ENCODE results near the gene RIMS1. TPM values are rescaled to one million over a fixed set of nuclear protein-coding genes. Genes with fewer than 3 reads are reported as not detected.

RIMS1 gene
- total RNA-seq, 1 experiment from 2014 or later: 1.6 TPM

GRCh38 chr6:72386324-72386723 lies 500.0 kb downstream of the RIMS1 start:
- Histone ChIP-seq H3K36me3 (replicated peaks; ENCODE audit: control insufficient read depth, insufficient read depth, low read length) (no peaks in the 10 kb centered on the region), H3K4me3 (ENCODE audit: insufficient read depth, low read depth, low read length) (no peak overlapping the region), H3K27me3 (ENCODE audit: control insufficient read depth, insufficient read depth, low read length) (no peaks in the 10 kb centered on the region)
- no peak for DNase-seq

GRCh38 chr6:72389698-72390097 lies 503.3 kb downstream of the RIMS1 start:
- no peaks in the 10 kb centered on the region for H3K36me3 ChIP-seq (replicated peaks; ENCODE audit: control insufficient read depth, insufficient read depth, low read length)
- no peak for DNase-seq
- no peak overlapping the region for H3K4me3 ChIP-seq (ENCODE audit: insufficient read depth, low read depth, low read length)
- H3K27me3 ChIP-seq (ENCODE audit: control insufficient read depth, insufficient read depth, low read length): no peaks in the 10 kb centered on the region

GRCh38 chr6:72390548-72390947 lies 504.2 kb downstream of the RIMS1 start:
- H3K27me3 ChIP-seq (ENCODE audit: control insufficient read depth, insufficient read depth, low read length): no peaks in the 10 kb centered on the region
- no peak overlapping the region for H3K4me3 ChIP-seq (ENCODE audit: insufficient read depth, low read depth, low read length)
- DNase-seq: no peak
- no peaks in the 10 kb centered on the region for H3K36me3 ChIP-seq (replicated peaks; ENCODE audit: control insufficient read depth, insufficient read depth, low read length)

DNA sequence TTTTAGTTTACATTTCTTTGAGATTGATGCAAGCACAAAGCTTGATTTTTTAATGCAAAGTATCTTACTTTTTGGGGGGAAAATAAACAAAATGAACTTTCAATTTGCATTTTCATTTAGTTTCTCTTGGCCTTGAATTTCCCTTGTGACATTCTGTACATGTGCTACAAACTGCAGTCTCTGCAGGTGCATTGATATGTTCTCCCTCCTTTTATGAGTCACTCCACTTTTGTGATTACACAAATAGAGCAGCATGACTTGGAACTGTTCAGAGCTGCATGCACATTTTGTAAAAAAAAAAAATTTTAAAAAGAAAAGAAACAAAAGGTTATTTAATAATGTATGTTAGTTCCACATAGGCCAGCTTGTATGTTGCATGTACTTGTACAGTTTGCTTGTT lies 515.5 kb downstream of the RIMS1 start:
- no peak for DNase-seq
- no peak overlapping the region for H3K4me3 ChIP-seq (ENCODE audit: insufficient read depth, low read depth, low read length)
- H3K36me3 ChIP-seq (replicated peaks; ENCODE audit: control insufficient read depth, insufficient read depth, low read length): no peaks in the 10 kb centered on the region
- H3K27me3 ChIP-seq (ENCODE audit: control insufficient read depth, insufficient read depth, low read length): no peaks in the 10 kb centered on the region

DNA sequence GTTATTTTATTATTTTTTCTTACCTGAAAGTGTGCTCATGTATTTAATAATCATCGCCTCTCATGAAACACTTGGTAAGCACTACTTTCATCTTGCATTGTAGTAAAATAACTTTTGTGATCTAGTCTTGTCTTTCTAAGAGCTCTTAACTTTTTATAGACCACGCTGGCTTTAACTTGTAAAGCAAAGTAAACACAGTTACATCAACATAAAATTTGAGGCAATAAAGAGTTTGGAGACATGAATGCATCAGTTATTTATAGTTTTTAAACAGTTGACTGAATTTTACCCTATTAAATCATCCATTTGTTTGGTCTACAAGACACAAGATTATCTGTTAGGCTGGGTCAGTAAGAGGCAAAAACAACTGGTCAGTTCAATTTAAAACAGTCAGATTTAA lies 517.1 kb downstream of the RIMS1 start:
- Histone ChIP-seq H3K4me3 (ENCODE audit: insufficient read depth, low read depth, low read length) (no peak overlapping the region), H3K36me3 (replicated peaks; ENCODE audit: control insufficient read depth, insufficient read depth, low read length) (no peaks in the 10 kb centered on the region), H3K27me3 (ENCODE audit: control insufficient read depth, insufficient read depth, low read length) (no peaks in the 10 kb centered on the region)
- no peak for DNase-seq

- H3K4me3 ChIP-seq (ENCODE audit: insufficient read depth, low read depth, low read length): no peak overlapping the region
- no peak for DNase-seq
- H3K36me3 ChIP-seq (replicated peaks; ENCODE audit: control insufficient read depth, insufficient read depth, low read length): no peaks in the 10 kb centered on the region
- no peaks in the 10 kb centered on the region for H3K27me3 ChIP-seq (ENCODE audit: control insufficient read depth, insufficient read depth, low read length)
Observed at GRCh38 chr6:72406517-72406916, 520.2 kb downstream of the RIMS1 start.

- no peaks in the 10 kb centered on the region for H3K36me3 ChIP-seq (replicated peaks; ENCODE audit: control insufficient read depth, insufficient read depth, low read length)
- no peak overlapping the region for H3K4me3 ChIP-seq (ENCODE audit: insufficient read depth, low read depth, low read length)
- no peaks in the 10 kb centered on the region for H3K27me3 ChIP-seq (ENCODE audit: control insufficient read depth, insufficient read depth, low read length)
- DNase-seq: no peak
Observed at GRCh38 chr6:72410769-72411168, 524.4 kb downstream of the RIMS1 start.

GRCh38 chr6:72411872-72412708 lies 525.7 kb downstream of the RIMS1 start:
- Histone ChIP-seq H3K36me3 (replicated peaks; ENCODE audit: control insufficient read depth, insufficient read depth, low read length) (no peaks in the 10 kb centered on the region), H3K4me3 (ENCODE audit: insufficient read depth, low read depth, low read length) (no peak overlapping the region), H3K27me3 (ENCODE audit: control insufficient read depth, insufficient read depth, low read length) (no peaks in the 10 kb centered on the region)
- DNase-seq: peak; percentile 60

GRCh38 chr6:72412709-72413044 lies 526.3 kb downstream of the RIMS1 start:
- H3K4me3 ChIP-seq (ENCODE audit: insufficient read depth, low read depth, low read length): no peak overlapping the region
- H3K36me3 ChIP-seq (replicated peaks; ENCODE audit: control insufficient read depth, insufficient read depth, low read length): no peaks in the 10 kb centered on the region
- no peaks in the 10 kb centered on the region for H3K27me3 ChIP-seq (ENCODE audit: control insufficient read depth, insufficient read depth, low read length)
- DNase-seq: no peak

DNA sequence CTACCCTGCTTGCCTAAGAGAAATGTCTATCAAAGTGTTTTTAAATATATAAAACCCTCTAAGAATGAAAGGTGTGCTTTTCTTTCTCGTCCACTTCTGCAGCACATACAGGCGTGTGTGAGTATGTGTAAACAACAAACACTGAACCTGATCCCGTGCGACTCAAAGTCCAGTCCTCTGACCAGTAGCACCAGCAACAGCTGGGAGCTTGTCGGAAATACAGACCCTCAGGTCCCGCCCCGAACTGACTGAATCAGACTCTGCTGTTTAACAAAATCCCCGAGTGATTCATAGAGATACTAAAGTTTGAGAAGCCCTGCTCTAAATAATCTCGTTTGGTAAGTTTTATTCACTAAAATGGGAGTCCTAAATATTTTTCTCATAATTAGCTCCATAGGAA lies 527.5 kb downstream of the RIMS1 start:
- no peak for DNase-seq
- Histone ChIP-seq H3K27me3 (ENCODE audit: control insufficient read depth, insufficient read depth, low read length) (no peaks in the 10 kb centered on the region), H3K36me3 (replicated peaks; ENCODE audit: control insufficient read depth, insufficient read depth, low read length) (no peaks in the 10 kb centered on the region), H3K4me3 (ENCODE audit: insufficient read depth, low read depth, low read length) (no peak overlapping the region)

DNA sequence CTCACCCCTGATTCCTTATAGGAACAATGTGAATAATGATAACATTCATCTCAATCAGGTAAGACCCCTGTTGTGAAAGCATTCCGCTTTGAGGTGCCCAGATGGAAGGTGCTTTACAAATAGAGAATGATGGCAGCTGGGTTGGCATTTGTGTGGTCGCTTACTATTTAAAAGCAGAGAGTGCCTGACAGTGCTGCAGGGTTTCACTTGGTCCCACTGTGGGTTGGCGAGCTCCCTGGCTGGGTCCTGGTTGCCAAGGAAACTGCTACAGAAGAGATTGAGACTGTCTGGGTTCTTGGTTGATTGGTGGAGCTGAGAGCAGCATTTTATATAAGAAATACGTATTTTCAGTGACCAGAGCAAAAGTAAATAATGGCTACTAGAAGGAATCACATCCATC lies 528.3 kb downstream of the RIMS1 start:
- no peaks in the 10 kb centered on the region for H3K27me3 ChIP-seq (ENCODE audit: control insufficient read depth, insufficient read depth, low read length)
- H3K36me3 ChIP-seq (replicated peaks; ENCODE audit: control insufficient read depth, insufficient read depth, low read length): no peaks in the 10 kb centered on the region
- no peak for DNase-seq
- H3K4me3 ChIP-seq (ENCODE audit: insufficient read depth, low read depth, low read length): no peak overlapping the region

DNA sequence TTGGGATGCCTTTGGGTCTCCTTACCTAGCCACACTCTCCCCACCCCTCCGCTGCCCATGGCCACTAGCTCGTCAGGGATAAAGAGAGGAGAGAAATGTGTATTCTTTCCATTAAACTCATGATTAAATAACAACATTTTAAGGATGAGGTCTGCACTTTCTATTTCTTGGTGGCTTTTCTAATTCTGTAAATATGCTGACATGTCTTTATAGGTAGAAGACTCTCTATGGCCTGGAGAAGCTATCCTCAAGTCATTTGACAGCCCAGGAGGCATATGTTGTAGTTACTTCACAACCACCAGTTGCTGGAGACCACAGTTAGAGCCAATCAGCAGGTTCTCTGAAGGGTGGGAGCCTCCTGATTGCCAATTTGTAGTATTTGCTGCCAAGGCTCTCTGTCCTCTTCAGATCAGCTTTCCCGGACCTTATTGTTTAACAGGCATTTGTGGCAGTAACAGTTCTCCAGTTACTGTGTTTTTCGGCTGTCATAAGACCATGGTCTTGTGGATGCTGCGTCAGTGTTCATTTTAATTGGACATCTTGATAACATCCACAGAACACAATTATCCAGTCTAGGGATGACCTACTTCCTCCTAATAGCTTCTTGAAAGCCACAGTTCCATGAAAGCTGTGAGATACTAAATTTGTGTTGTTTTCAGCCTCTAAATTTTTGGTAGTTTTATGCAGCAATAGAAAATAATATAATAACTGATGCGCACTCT lies 530.6 kb downstream of the RIMS1 start:
- no peak for DNase-seq
- no peak overlapping the region for H3K4me3 ChIP-seq (ENCODE audit: insufficient read depth, low read depth, low read length)
- H3K36me3 ChIP-seq (replicated peaks; ENCODE audit: control insufficient read depth, insufficient read depth, low read length): no peaks in the 10 kb centered on the region
- no peaks in the 10 kb centered on the region for H3K27me3 ChIP-seq (ENCODE audit: control insufficient read depth, insufficient read depth, low read length)

GRCh38 chr6:72417759-72418158 lies 531.4 kb downstream of the RIMS1 start:
- Histone ChIP-seq H3K4me3 (ENCODE audit: insufficient read depth, low read depth, low read length) (no peak overlapping the region), H3K36me3 (replicated peaks; ENCODE audit: control insufficient read depth, insufficient read depth, low read length) (no peaks in the 10 kb centered on the region), H3K27me3 (ENCODE audit: control insufficient read depth, insufficient read depth, low read length) (no peaks in the 10 kb centered on the region)
- DNase-seq: no peak

DNA sequence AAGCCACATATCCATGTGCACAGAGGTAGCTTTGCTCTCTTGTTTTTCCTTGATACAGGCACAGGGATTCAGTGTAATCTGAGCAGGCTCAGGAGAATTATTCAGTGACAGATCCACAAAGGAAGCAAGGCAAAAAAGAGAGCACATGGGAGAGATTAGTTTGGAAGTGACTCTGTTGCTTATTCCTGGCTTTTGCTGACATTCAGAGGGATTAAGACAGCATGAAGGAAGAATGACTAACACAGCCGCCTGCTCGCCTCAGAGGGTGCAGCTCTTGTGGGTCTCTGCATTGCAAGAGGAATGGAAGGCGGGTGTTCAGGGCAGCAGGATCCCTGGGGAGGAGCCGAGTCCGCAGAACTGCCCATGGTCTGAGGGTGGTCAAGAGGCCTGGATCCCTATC lies 532.1 kb downstream of the RIMS1 start:
- Histone ChIP-seq H3K27me3 (ENCODE audit: control insufficient read depth, insufficient read depth, low read length) (no peaks in the 10 kb centered on the region), H3K4me3 (ENCODE audit: insufficient read depth, low read depth, low read length) (no peak overlapping the region), H3K36me3 (replicated peaks; ENCODE audit: control insufficient read depth, insufficient read depth, low read length) (no peaks in the 10 kb centered on the region)
- no peak for DNase-seq

DNA sequence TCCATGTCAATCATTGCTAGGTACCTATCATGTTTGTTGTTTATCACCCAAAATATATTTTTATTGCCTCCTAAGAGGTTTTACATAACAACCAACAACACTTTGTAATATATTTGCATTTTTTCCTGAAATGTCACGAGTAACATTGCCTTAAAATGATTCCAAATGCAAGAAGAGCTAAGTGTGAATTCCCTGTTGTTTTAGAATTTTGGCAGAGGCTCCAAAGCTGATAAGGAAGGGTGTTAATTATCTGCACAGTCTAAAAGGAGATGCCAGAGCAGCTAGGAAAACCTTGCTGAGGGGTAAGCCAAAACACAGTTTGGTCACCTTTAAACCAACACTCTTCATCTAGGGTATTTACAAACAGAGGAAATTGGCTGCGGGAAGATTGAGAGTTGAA lies 533.6 kb downstream of the RIMS1 start:
- no peak overlapping the region for H3K4me3 ChIP-seq (ENCODE audit: insufficient read depth, low read depth, low read length)
- no peaks in the 10 kb centered on the region for H3K36me3 ChIP-seq (replicated peaks; ENCODE audit: control insufficient read depth, insufficient read depth, low read length)
- DNase-seq: no peak
- no peaks in the 10 kb centered on the region for H3K27me3 ChIP-seq (ENCODE audit: control insufficient read depth, insufficient read depth, low read length)

Data from H7 (cell line).